Sigmoid colon (tissue), 7 donors: ENCODE measurements around the gene VIPR2. TPM values are rescaled to one million over a fixed set of nuclear protein-coding genes. Genes with fewer than 3 reads are reported as not detected.

Experiments used
- DNase-seq: peaks from one replicate; pipeline ENCODE4 v3.0.0-alpha.2; 2019
- H3K27ac ChIP-seq, 4 donors: fragments of 200-600 bp; sonication (generic); one replicate each; pipeline ENCODE4 v1.5.1; 2016 to 2019; ENCODE audit warnings: mild to moderate bottlenecking in 1 of 4
- H3K27me3 ChIP-seq, 3 donors: fragments of 200-600 bp; sonication (generic); one replicate each; pipeline ENCODE4 v1.5.1; 2019; ENCODE audit warnings: mild to moderate bottlenecking in 1 of 3
- H3K36me3 ChIP-seq, 4 donors: fragments of 200-600 bp; sonication (generic); one replicate each; pipeline ENCODE4 v1.5.1; 2016 to 2019
- H3K4me1 ChIP-seq, 4 donors: fragments of 200-600 bp; sonication (generic); one replicate each; pipeline ENCODE4 v1.5.1; 2017 to 2019
- H3K4me3 ChIP-seq, 4 donors: fragments of 200-600 bp; sonication (generic); one replicate each; pipeline ENCODE4 v1.5.1; 2017 to 2019; ENCODE audit warnings: mild to moderate bottlenecking in 2 of 4, moderate library complexity in 1 of 4
- H3K9me3 ChIP-seq, 4 donors: fragments of 200-600 bp in 3 of 4; sonication (generic) in 3 of 4; one replicate each; pipeline versions ENCODE4 v1.5.1 to v1.6.1; 2013 to 2019
- EP300 ChIP-seq, 4 donors: sonication (generic); formaldehyde crosslinking; IDR thresholded peaks; one replicate each; pipeline ENCODE4 v1.6.1; 2017; ENCODE audit warnings: antibody characterized with exemption in 4 of 4
- POLR2A ChIP-seq, 2 donors: fragments of 450-650 bp; IDR thresholded peaks; one replicate each; pipeline ENCODE4 v1.6.1; 2016; ENCODE audit warnings: antibody characterized with exemption in 2 of 2, mild to moderate bottlenecking in 2 of 2, moderate library complexity in 2 of 2
- POLR2AphosphoS5 ChIP-seq, 4 donors: sonication (generic); formaldehyde crosslinking; IDR thresholded peaks; one replicate each; pipeline ENCODE4 v1.6.1; 2017; ENCODE audit warnings: antibody characterized with exemption in 4 of 4
- WGBS, 2 donors: extraction: QIAGEN DNeasy Blood & Tissue Kit; methylation state at CpG; one replicate each; pipeline ENCODE4 v1.1.7; 2013; 5-methylcytosine and 5-hydroxymethylcytosine counted together
- intact Hi-C: fragments of 100-400 bp; cut with DNase I; formaldehyde crosslinking; loops from one replicate; pipeline ENCODE4 v1.15.1; 2023
- polyA plus RNA-seq, 3 donors: library from polyadenylated mRNA; stranded (reverse); fragments of 200-250 nt; gene quantifications; one replicate each; pipeline ENCODE4 v1.2.3, GENCODE V29; 2013
- total RNA-seq, 4 donors: library from RNA; depleted of rRNA; stranded (reverse); fragments of >200 nt; gene quantifications; one replicate each; pipeline ENCODE4 v1.1.0, GENCODE V29; 2016
- TF ChIP-seq, protein P1 (sequence below), 4 experiments: fragments of 450-650 bp in 3 of 4; fragments of 200-600 bp in 1 of 4; IDR thresholded peaks; one replicate each; pipeline ENCODE4 v1.5.1; 2016 to 2019; ENCODE audit warnings: antibody characterized with exemption in 4 of 4, mild to moderate bottlenecking in 3 of 4, moderate library complexity in 2 of 4
- donor health status: healthy with polysubstance abuse.
- donor health status: Bipolar disorder and iron deficiency.
- donor health status: healthy.

Gene VIPR2
- total and polyA plus RNA-seq, 7 donors: 0.23 to 21.4 (median 11.7) TPM

GRCh38 chr7:159142730-159143129 lies 1.9 kb downstream of the VIPR2 start:
- Histone ChIP-seq H3K36me3 (peaks cover 0 to 20% (median 0%) of the 10 kb centered on the region in 4 donors), H3K9me3 (no peaks in the 10 kb centered on the region), H3K4me3 (peak overlapping the region; percentile 59 to 82 (median 64)), H3K4me1 (peaks cover 0 to 44% (median 22%) of the 10 kb centered on the region in 4 donors), H3K27me3 (peaks cover 6 to 29% (median 21%) of the 10 kb centered on the region in 3 donors), H3K27ac (peak overlapping the region in 3 of 4 donors; percentile 73 to 87 (median 79))
- DNase-seq: no peak
- WGBS, 2 donors: 60 to 68% methylated on average over 10 of the region's 10 CpGs
- intact Hi-C loops: loop anchor here (5.0 kb wide), 1 partner anchor 110 kb away; no protein-coding TSS in a partner anchor
- no peak for TF ChIP-seq POLR2A (IDR thresholded peaks at IDR 0.05)
- no peak for TF ChIP-seq EP300 (IDR thresholded peaks at IDR 0.05)
- no peak for TF ChIP-seq POLR2AphosphoS5 (IDR thresholded peaks at IDR 0.05)
- TF ChIP-seq, protein P1, sequence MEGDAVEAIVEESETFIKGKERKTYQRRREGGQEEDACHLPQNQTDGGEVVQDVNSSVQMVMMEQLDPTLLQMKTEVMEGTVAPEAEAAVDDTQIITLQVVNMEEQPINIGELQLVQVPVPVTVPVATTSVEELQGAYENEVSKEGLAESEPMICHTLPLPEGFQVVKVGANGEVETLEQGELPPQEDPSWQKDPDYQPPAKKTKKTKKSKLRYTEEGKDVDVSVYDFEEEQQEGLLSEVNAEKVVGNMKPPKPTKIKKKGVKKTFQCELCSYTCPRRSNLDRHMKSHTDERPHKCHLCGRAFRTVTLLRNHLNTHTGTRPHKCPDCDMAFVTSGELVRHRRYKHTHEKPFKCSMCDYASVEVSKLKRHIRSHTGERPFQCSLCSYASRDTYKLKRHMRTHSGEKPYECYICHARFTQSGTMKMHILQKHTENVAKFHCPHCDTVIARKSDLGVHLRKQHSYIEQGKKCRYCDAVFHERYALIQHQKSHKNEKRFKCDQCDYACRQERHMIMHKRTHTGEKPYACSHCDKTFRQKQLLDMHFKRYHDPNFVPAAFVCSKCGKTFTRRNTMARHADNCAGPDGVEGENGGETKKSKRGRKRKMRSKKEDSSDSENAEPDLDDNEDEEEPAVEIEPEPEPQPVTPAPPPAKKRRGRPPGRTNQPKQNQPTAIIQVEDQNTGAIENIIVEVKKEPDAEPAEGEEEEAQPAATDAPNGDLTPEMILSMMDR (IDR thresholded peaks at IDR 0.05): no peak

- peaks cover 0 to 44% (median 22%) of the 10 kb centered on the region in 4 donors for H3K4me1 ChIP-seq
- peaks cover 6 to 29% (median 21%) of the 10 kb centered on the region in 3 donors for H3K27me3 ChIP-seq
- no peak for DNase-seq
- 82 to 83% methylated on average over 5 of the region's 5 CpGs for WGBS, 2 donors
- H3K27ac ChIP-seq: peak overlapping the region; percentile 20 to 87 (median 64)
- intact Hi-C loops: loop anchor here (5.0 kb wide), 1 partner anchor 110 kb away; no protein-coding TSS in a partner anchor
- peaks cover 0 to 20% (median 0%) of the 10 kb centered on the region in 4 donors for H3K36me3 ChIP-seq
- no peaks in the 10 kb centered on the region for H3K9me3 ChIP-seq
- TF ChIP-seq POLR2AphosphoS5 (IDR thresholded peaks at IDR 0.05) (no peak), EP300 (IDR thresholded peaks at IDR 0.05) (no peak), POLR2A (IDR thresholded peaks at IDR 0.05) (no peak)
- TF ChIP-seq, protein P1 (IDR thresholded peaks at IDR 0.05): no peak
- no peak overlapping the region for H3K4me3 ChIP-seq
Measured at GRCh38 chr7:159142199-159142598, 2.5 kb downstream of the VIPR2 start.

DNA sequence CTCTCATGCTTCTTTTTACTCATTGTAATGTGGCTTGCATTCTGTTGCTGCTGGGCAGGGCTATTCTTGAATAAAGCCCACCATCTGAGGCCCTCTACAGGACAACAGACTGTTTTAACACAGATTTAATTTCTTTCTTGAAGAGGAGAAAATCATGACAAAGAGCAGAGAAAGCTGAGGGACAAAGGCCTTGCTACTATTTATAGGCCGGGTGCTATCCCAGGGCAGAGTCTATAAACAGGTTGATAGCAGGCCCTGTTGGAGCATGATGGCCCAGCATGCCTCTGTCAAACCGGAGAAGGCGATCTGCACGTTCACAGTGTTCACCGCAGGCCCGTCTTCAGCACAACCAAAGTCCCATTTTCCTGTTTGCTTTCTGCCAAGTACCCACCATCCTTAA lies 3.0 kb downstream of the VIPR2 start:
- peaks cover 0 to 44% (median 22%) of the 10 kb centered on the region in 4 donors for H3K4me1 ChIP-seq
- H3K27ac ChIP-seq: peak overlapping the region; percentile 20 to 87 (median 64)
- TF ChIP-seq EP300 (IDR thresholded peaks at IDR 0.05) (no peak), POLR2A (IDR thresholded peaks at IDR 0.05) (no peak), POLR2AphosphoS5 (IDR thresholded peaks at IDR 0.05) (peak in 1 of 4 donors; percentile 13)
- TF ChIP-seq, protein P1 (IDR thresholded peaks at IDR 0.05): no peak
- H3K9me3 ChIP-seq: no peaks in the 10 kb centered on the region
- no peak for DNase-seq
- peaks cover 6 to 29% (median 21%) of the 10 kb centered on the region in 3 donors for H3K27me3 ChIP-seq
- H3K4me3 ChIP-seq: no peak overlapping the region
- 44 to 49% methylated on average over 6 of the region's 6 CpGs for WGBS, 2 donors
- intact Hi-C loops: loop anchor here (5.0 kb wide), 1 partner anchor 109 kb away; no protein-coding TSS in a partner anchor
- H3K36me3 ChIP-seq: peaks cover 0 to 20% (median 0%) of the 10 kb centered on the region in 4 donors

GRCh38 chr7:159141167-159141566 lies 3.5 kb downstream of the VIPR2 start:
- H3K36me3 ChIP-seq: peaks cover 0 to 20% (median 0%) of the 10 kb centered on the region in 4 donors
- TF ChIP-seq POLR2A (IDR thresholded peaks at IDR 0.05): no peak
- no peak for TF ChIP-seq POLR2AphosphoS5 (IDR thresholded peaks at IDR 0.05)
- no peak for TF ChIP-seq EP300 (IDR thresholded peaks at IDR 0.05)
- TF ChIP-seq, protein P1 (IDR thresholded peaks at IDR 0.05): no peak
- H3K4me1 ChIP-seq: peaks cover 0 to 44% (median 22%) of the 10 kb centered on the region in 4 donors
- H3K9me3 ChIP-seq: no peaks in the 10 kb centered on the region
- H3K27ac ChIP-seq: peak overlapping the region in 3 of 4 donors; percentile 56 to 87 (median 73)
- intact Hi-C loops: loop anchor here (5.0 kb wide), 1 partner anchor 109 kb away; no protein-coding TSS in a partner anchor
- WGBS, 2 donors: 89 to 90% methylated on average over 14 of the region's 14 CpGs
- DNase-seq: no peak
- H3K27me3 ChIP-seq: peaks cover 6 to 26% (median 21%) of the 10 kb centered on the region in 3 donors
- no peak overlapping the region for H3K4me3 ChIP-seq
